B cell (primary cell): ENCODE results near the gene TIGD3. TPM values are rescaled to one million over a fixed set of nuclear protein-coding genes. Genes with fewer than 3 reads are reported as not detected.

Experiments
- ATAC-seq: fragments of 200-7000 bp; cut with Tn5 transposase; one replicate; pipeline ENCODE4 v1.10.0; 2021; ENCODE audit warnings: low read depth, mild to moderate bottlenecking, moderate number of reproducible peaks, moderate library complexity
- CTCF ChIA-PET: fragments of 350-600 bp; sonication (Branson Sonifier 250); formaldehyde crosslinking; loops from one replicate; lab custom pipeline; 2021; ENCODE audit warnings: antibody characterized with exemption, inconsistent platforms; lab: Charles Lee
- POLR2A ChIA-PET: fragments of 350-600 bp; sonication (Branson Sonifier 250); formaldehyde crosslinking; loops from one replicate; lab custom pipeline; 2021; ENCODE audit warnings: antibody characterized with exemption; lab: Charles Lee
- DNase-seq: peaks from one replicate; pipeline ENCODE4 v3.0.0; 2013
- H2AFZ ChIP-seq: 2 replicates; pipeline ENCODE4 v1.6.1; 2012; ENCODE audit warnings: mild to moderate bottlenecking, low read depth, low read length; ENCODE audit not compliant: insufficient read depth, poor library complexity, severe bottlenecking
- H3K27ac ChIP-seq, 2 donors: 1 replicate in 1 of 2; 2 replicates in 1 of 2; pipeline ENCODE4 v1.5.1; 2012 to 2013; ENCODE audit warnings: low read length in 2 of 2, mild to moderate bottlenecking in 2 of 2, moderate library complexity in 1 of 2
- H3K27me3 ChIP-seq, 4 experiments: fragments of 200-600 bp in 1 of 4; sonication (generic) in 1 of 4; replicated peaks in 1 of 4; 1 replicate in 2 of 4; 2 replicates in 2 of 4; pipeline versions ENCODE4 v1.6.1 to v1.7.0; 2013 to 2016; ENCODE audit warnings: low read length in 3 of 4, mild to moderate bottlenecking in 2 of 4, mixed read lengths in 1 of 4, moderate library complexity in 1 of 4; ENCODE audit not compliant: insufficient read depth in 4 of 4, control insufficient read depth in 3 of 4; ENCODE audit errors: control extremely low read depth in 1 of 4
- H3K36me3 ChIP-seq, 2 experiments: replicated peaks in 1 of 2; 1 replicate in 1 of 2; 2 replicates in 1 of 2; pipeline versions ENCODE4 v1.6.1 to v1.7.1; 2013; ENCODE audit warnings: low read length in 1 of 2; ENCODE audit not compliant: insufficient read depth in 2 of 2, control insufficient read depth in 1 of 2; ENCODE audit errors: control extremely low read depth in 1 of 2, extremely low read depth in 1 of 2
- H3K4me1 ChIP-seq, 2 donors: fragments of 200-600 bp in 1 of 2; sonication (generic) in 1 of 2; 1 replicate in 1 of 2; 2 replicates in 1 of 2; pipeline versions ENCODE4 v1.5.1 to v1.6.1; 2013 to 2017; ENCODE audit warnings: low read length in 2 of 2; ENCODE audit not compliant: control insufficient read depth in 2 of 2, insufficient read depth in 2 of 2
- H3K4me2 ChIP-seq: replicated peaks from 2 replicates; pipeline ENCODE3; 2012; ENCODE audit warnings: mild to moderate bottlenecking, low read depth, low read length; ENCODE audit not compliant: poor library complexity, severe bottlenecking
- H3K4me3 ChIP-seq, 5 experiments: fragments of 200-600 bp in 1 of 5; sonication (generic) in 1 of 5; 1 replicate in 3 of 5; 2 replicates in 2 of 5; pipeline versions ENCODE4 v1.5.1 to v1.7.0; 2011 to 2016; ENCODE audit warnings: low read length in 4 of 5, mild to moderate bottlenecking in 4 of 5, low read depth in 2 of 5, control low read depth in 1 of 5, moderate library complexity in 1 of 5; ENCODE audit not compliant: insufficient read depth in 1 of 5; ENCODE audit errors: control extremely low read depth in 1 of 5, extremely low read depth in 1 of 5
- H3K79me2 ChIP-seq: fragments of 200-600 bp; sonication (generic); one replicate; pipeline ENCODE4 v1.6.0; 2016; ENCODE audit warnings: low read length; ENCODE audit not compliant: control insufficient read depth, insufficient read depth
- H3K9ac ChIP-seq: fragments of 200-600 bp; sonication (generic); 2 replicates; pipeline ENCODE4 v1.6.1; 2017; ENCODE audit warnings: mild to moderate bottlenecking, low read length, moderate library complexity
- H3K9me3 ChIP-seq, 3 donors: one replicate each; pipeline versions ENCODE4 v1.6.1 to v1.7.1; 2013; ENCODE audit warnings: low read length in 2 of 3; ENCODE audit not compliant: control insufficient read depth in 2 of 3, insufficient read depth in 1 of 3; ENCODE audit errors: control extremely low read depth in 1 of 3
- H4K20me1 ChIP-seq: 2 replicates; pipeline ENCODE4 v1.6.0; 2012; ENCODE audit warnings: mild to moderate bottlenecking, low read length; ENCODE audit not compliant: insufficient read depth, control insufficient read depth, poor library complexity, severe bottlenecking
- H3K27ac Mint-ChIP-seq: one replicate; pipeline ENCODE4 v1.8.0; 2021; ENCODE audit warnings: mixed read lengths
- H3K27me3 Mint-ChIP-seq: one replicate; pipeline ENCODE4 v1.8.0; 2021; ENCODE audit warnings: mixed read lengths
- H3K4me1 Mint-ChIP-seq: one replicate; pipeline ENCODE4 v1.8.0; 2021; ENCODE audit warnings: mixed read lengths
- H3K4me3 Mint-ChIP-seq: one replicate; pipeline ENCODE4 v1.8.0; 2021; ENCODE audit warnings: mixed read lengths
- H3K9me3 Mint-ChIP-seq: one replicate; pipeline ENCODE4 v1.8.0; 2022; ENCODE audit warnings: mixed read lengths; ENCODE audit not compliant: insufficient read depth
- EZH2 ChIP-seq: IDR thresholded peaks from 2 replicates; pipeline ENCODE4 v1.6.1; 2012; ENCODE audit warnings: borderline replicate concordance, low read depth, mild to moderate bottlenecking, moderate library complexity, low read length; ENCODE audit not compliant: insufficient read depth, poor library complexity, severe bottlenecking
- WGBS: methylation state at CpG from one replicate; pipeline ENCODE4 v1.1.5; 2013; ENCODE audit warnings: missing lambda C conversion rate; ENCODE audit not compliant: insufficient coverage; 5-methylcytosine and 5-hydroxymethylcytosine counted together
- intact Hi-C: fragments of 100-400 bp; cut with micrococcal nuclease; formaldehyde crosslinking; loops from one replicate; pipeline ENCODE4 v1.10.0; 2022
- polyA plus RNA-seq: library from polyadenylated mRNA; depleted of rRNA; stranded (reverse); fragments of >200 nt; gene quantifications from 2 replicates; pipeline ENCODE4 v1.2.3, GENCODE V29; 2012
- total RNA-seq, 2 donors: library from RNA; stranded (reverse); fragments of 120-200 nt in 1 of 2; gene quantifications; 1 replicate in 1 of 2; 2 replicates in 1 of 2; pipeline versions ENCODE4 v1.2.3 to v1.2.4, GENCODE V29; 2013 to 2022
- TF ChIP-seq, protein P1 (sequence below): fragments of 200-600 bp; IDR thresholded peaks from one replicate; pipeline ENCODE4 v1.8.0; 2022; ENCODE audit warnings: antibody characterized with exemption, mild to moderate bottlenecking

Gene TIGD3
- total and polyA plus RNA-seq, 2 donors (not counting 1 experiment from before 2014, with no cell fraction given) = 3.8 to 6.1 TPM

DNA sequence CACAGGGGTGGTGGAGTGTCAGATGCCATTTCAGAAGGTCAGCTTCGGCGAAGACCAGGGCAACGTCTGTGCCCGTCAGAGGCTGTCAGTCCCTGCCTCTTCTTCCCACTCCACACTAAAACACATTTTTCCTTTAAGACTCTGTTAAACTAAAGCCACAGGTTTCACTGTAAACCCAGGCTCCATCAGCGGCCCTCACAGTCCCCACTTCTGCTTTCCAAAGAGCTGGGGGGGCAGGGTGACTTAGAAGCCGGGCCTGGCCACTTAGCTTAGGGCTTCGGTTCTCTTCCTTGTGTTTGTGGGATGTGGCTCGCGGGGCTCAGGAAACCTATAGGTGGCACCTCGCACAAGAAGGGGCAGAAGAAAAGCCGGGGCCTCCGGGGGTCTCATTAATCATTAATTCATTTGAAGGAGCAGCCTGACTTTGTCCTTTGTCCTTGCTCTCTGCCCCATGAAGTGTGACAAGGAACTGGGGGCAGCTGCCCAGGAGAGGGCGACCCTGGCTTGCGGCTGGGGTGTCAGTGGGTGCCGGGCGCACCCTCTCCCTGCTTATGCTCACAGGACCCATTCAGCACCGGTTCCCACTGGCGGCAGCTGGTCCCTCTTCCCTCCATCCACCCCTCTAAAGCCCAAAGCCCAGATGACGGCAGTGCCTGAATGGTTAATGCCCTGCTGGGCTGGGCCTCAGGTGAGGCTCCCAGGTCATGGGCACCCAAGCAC, 23.8 kb downstream of the TIGD3 start:
- peak overlapping the region; percentile 10 for H2AFZ ChIP-seq
- TF ChIP-seq, protein P1, sequence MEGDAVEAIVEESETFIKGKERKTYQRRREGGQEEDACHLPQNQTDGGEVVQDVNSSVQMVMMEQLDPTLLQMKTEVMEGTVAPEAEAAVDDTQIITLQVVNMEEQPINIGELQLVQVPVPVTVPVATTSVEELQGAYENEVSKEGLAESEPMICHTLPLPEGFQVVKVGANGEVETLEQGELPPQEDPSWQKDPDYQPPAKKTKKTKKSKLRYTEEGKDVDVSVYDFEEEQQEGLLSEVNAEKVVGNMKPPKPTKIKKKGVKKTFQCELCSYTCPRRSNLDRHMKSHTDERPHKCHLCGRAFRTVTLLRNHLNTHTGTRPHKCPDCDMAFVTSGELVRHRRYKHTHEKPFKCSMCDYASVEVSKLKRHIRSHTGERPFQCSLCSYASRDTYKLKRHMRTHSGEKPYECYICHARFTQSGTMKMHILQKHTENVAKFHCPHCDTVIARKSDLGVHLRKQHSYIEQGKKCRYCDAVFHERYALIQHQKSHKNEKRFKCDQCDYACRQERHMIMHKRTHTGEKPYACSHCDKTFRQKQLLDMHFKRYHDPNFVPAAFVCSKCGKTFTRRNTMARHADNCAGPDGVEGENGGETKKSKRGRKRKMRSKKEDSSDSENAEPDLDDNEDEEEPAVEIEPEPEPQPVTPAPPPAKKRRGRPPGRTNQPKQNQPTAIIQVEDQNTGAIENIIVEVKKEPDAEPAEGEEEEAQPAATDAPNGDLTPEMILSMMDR = no peak
- TF ChIP-seq EZH2 = no peak
- CTCF ChIA-PET = interaction anchor here (0.8 to 12.5 kb wide), 19 partner anchors 8 to 215 kb away, joined by 3 to 252 read pairs (median 4); partner anchors contain the start of genes FRMD8 and MALAT1
- no peaks in the 10 kb centered on the region for H3K9me3 ChIP-seq
- H3K4me3 ChIP-seq = no peak overlapping the region
- peak overlapping the region; percentile 45 for H3K4me2 ChIP-seq
- peaks cover 30 to 55% of the 10 kb centered on the region in 2 donors for H3K4me1 ChIP-seq
- H3K9me3 Mint-ChIP-seq = no peaks in the 10 kb centered on the region
- intact Hi-C loops = no loop called here
- peak overlapping the region; percentile 38 to 51 for H3K27ac ChIP-seq
- DNase-seq (peak; percentile 80), ATAC-seq (peak; percentile 14)
- peak overlapping the region; percentile 2 for H3K4me3 Mint-ChIP-seq
- peaks cover 2 to 15% of the 10 kb centered on the region in 2 experiments for H3K36me3 ChIP-seq
- no peak overlapping the region for H3K9ac ChIP-seq
- H3K4me1 Mint-ChIP-seq = peaks cover 41% of the 10 kb centered on the region
- H3K27ac Mint-ChIP-seq = peak overlapping the region; percentile 83
- H4K20me1 ChIP-seq = no peaks in the 10 kb centered on the region
- no peaks in the 10 kb centered on the region for H3K27me3 Mint-ChIP-seq
- no peaks in the 10 kb centered on the region for H3K27me3 ChIP-seq
- whole genome bisulfite sequencing = 29% methylated on average over 15 of the region's 19 CpGs
- POLR2A ChIA-PET = interaction anchor here (0.6 to 7.2 kb wide), 14 partner anchors 12 to 171 kb away, joined by 3 to 107 read pairs (median 7); partner anchors contain the start of genes MALAT1 and NEAT1
- peaks cover 49% of the 10 kb centered on the region for H3K79me2 ChIP-seq
